ENCODE results near the gene INTS7.
A peak's percentile ranks its signal among the peaks of the same experiment; 100 is the strongest.
"Not testable (repeated sequence)": the region's sequence is repeated elsewhere in the genome, so short reads cannot be mapped to it uniquely, and the experiment has no call there.

INTS7 gene

GRCh38 chr1:212034516-212035122 lies 738 bp downstream of the INTS7 start:
- DNase-seq = no peak

- no peak for DNase-seq
Measured at GRCh38 chr1:212030936-212031528, 4.3 kb downstream of the INTS7 start.

GRCh38 chr1:212027727-212028126 lies 7.6 kb downstream of the INTS7 start:
- DNase-seq = not testable (repeated sequence)

- no peak for DNase-seq
Measured at GRCh38 chr1:212024469-212025149, 10.7 kb downstream of the INTS7 start.

GRCh38 chr1:212022908-212023307 lies 12.4 kb downstream of the INTS7 start:
- not testable (repeated sequence) for DNase-seq

- DNase-seq = no peak
Measured at GRCh38 chr1:212021563-212021962, 13.8 kb downstream of the INTS7 start.

GRCh38 chr1:212020975-212021374 lies 14.4 kb downstream of the INTS7 start:
- DNase-seq = no peak

- DNase-seq = no peak
Measured at GRCh38 chr1:212013672-212014071, 21.7 kb downstream of the INTS7 start.

GRCh38 chr1:212012034-212012740 lies 23.2 kb downstream of the INTS7 start:
- peak; percentile 66 for DNase-seq

GRCh38 chr1:212010004-212010403 lies 25.4 kb downstream of the INTS7 start:
- no peak for DNase-seq

- DNase-seq = no peak
Measured at GRCh38 chr1:212009561-212009960, 25.8 kb downstream of the INTS7 start.

- no peak for DNase-seq
Measured at GRCh38 chr1:212007886-212008285, 27.5 kb downstream of the INTS7 start.

- DNase-seq = no peak
Measured at GRCh38 chr1:212007178-212007577, 28.2 kb downstream of the INTS7 start.

- DNase-seq = no peak
Measured at GRCh38 chr1:212004895-212005608, 30.3 kb downstream of the INTS7 start.

GRCh38 chr1:212002536-212002935 lies 32.8 kb downstream of the INTS7 start:
- DNase-seq = no peak

- DNase-seq = not testable (repeated sequence)
Measured at GRCh38 chr1:211997426-211997825, 37.9 kb downstream of the INTS7 start.

- DNase-seq = no peak
Measured at GRCh38 chr1:211991695-211992094, 43.7 kb downstream of the INTS7 start.

- DNase-seq = no peak
Measured at GRCh38 chr1:211986628-211987254, 48.6 kb downstream of the INTS7 start.

GRCh38 chr1:211985556-211986264 lies 49.6 kb downstream of the INTS7 start:
- DNase-seq = no peak

- no peak for DNase-seq
Measured at GRCh38 chr1:211978596-211978995, 56.8 kb downstream of the INTS7 start.

- no peak for DNase-seq
Measured at GRCh38 chr1:211975152-211975941, 60.0 kb downstream of the INTS7 start.
